Measurements from ENCODE around the gene XYLB.
"Not testable (repeated sequence)": the region's sequence is repeated elsewhere in the genome, so short reads cannot be mapped to it uniquely, and the experiment has no call there.

- TF ChIP-seq CTCF (conservative IDR thresholded peaks at IDR 0.05; ENCODE audit: low read depth, low read length); EZH2phosphoT487 (IDR thresholded peaks at IDR 0.05; ENCODE audit: borderline replicate concordance, low read length): not testable (repeated sequence)
These were observed 49.5 kb upstream of the XYLB start for GRCh38 chr3:38297053-38297452.

Data from PC-3 (cell line).